Stomach (tissue), 4 donors: ENCODE results near the gene JAK1.

Source experiments
- POLR2A ChIP-seq, 4 donors: fragments of 450-650 bp; IDR thresholded peaks; one replicate each; pipeline ENCODE4 v1.6.1; 2016; ENCODE audit warnings: antibody characterized with exemption in 4 of 4, control low read depth in 2 of 4, mild to moderate bottlenecking in 1 of 4, moderate library complexity in 1 of 4
- TF ChIP-seq, protein P1 (sequence below), 7 experiments: fragments of 450-650 bp in 4 of 7; fragments of 200-600 bp in 3 of 7; sonication (generic) in 3 of 7; IDR thresholded peaks; one replicate each; pipeline ENCODE4 v1.5.1; 2016 to 2019; ENCODE audit warnings: antibody characterized with exemption in 7 of 7, control low read depth in 2 of 7, mild to moderate bottlenecking in 1 of 7

DNA sequence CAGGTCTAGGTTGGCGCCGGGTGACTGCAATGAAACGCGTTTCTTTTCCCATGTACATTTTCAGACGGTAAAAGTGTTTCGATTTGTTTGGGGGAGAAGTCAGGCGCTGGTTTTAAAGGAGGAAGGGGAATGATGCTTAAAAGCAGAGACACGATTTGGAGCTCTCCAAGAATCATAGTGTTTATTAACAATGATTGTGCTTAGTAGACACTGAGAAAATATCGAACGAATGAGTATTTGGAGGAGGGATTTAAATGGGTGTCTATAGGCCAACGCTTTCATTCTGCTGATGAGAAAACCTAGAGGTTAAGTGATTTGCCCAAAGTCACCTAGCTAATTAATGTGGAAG lies 36.9 kb upstream of the JAK1 start:
- TF ChIP-seq, protein P1, sequence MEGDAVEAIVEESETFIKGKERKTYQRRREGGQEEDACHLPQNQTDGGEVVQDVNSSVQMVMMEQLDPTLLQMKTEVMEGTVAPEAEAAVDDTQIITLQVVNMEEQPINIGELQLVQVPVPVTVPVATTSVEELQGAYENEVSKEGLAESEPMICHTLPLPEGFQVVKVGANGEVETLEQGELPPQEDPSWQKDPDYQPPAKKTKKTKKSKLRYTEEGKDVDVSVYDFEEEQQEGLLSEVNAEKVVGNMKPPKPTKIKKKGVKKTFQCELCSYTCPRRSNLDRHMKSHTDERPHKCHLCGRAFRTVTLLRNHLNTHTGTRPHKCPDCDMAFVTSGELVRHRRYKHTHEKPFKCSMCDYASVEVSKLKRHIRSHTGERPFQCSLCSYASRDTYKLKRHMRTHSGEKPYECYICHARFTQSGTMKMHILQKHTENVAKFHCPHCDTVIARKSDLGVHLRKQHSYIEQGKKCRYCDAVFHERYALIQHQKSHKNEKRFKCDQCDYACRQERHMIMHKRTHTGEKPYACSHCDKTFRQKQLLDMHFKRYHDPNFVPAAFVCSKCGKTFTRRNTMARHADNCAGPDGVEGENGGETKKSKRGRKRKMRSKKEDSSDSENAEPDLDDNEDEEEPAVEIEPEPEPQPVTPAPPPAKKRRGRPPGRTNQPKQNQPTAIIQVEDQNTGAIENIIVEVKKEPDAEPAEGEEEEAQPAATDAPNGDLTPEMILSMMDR (IDR thresholded peaks at IDR 0.05): no peak
- TF ChIP-seq POLR2A (IDR thresholded peaks at IDR 0.05): no peak
